SHP77 treated with DMSO at 0.1 percent for 48 hours (cell line): ENCODE results near the gene TUBB.
"Not testable (repeated sequence)": the region's sequence is repeated elsewhere in the genome, so short reads cannot be mapped to it uniquely, and the experiment has no call there.

ENCODE experiments used
- DNase-seq: peaks from one replicate; lab custom pipeline; 2025; lab: John Stamatoyannopoulos, UW

The TUBB gene

DNA sequence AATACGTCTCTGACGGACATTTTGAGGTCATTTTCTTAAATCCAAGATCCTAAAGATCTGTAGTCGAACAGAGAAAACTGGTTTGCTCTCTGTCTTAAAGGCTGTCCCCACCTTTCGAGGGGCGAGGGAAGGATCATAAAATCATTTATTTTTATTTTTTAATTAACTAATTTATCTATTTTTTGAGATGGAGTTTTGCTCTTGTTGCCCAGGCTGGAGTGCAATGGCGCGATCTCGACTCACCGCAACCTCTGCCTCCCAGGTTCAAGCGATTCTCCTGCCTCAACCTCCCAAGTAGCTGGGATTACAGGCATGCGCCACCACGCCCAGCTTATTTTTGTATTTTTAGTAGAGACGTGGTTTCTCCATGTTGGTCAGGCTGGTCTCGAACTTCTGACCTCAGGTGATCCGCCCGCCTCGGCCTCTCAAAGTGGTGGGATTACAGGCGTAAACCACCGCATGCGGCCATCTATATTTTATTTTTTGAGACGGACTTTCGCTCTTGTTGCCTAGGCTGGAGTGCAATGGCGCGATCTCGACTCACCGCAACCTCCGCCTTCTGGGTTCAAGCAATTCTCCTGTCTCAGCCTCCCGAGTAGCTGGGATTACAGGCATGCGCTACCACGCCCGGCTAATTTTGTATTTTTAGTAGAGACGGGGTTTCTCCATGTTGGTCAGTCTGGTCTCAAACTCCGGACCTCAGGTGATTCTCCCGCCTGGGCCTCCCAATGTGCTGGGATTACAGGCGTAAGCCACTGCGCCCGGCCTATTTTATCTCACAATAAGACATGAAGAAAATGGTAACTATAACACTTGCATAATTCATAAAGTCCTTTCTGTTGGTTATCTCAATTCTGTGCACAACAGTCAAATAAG lies 2.1 kb upstream of the TUBB start:
- not testable (repeated sequence) for DNase-seq

DNA sequence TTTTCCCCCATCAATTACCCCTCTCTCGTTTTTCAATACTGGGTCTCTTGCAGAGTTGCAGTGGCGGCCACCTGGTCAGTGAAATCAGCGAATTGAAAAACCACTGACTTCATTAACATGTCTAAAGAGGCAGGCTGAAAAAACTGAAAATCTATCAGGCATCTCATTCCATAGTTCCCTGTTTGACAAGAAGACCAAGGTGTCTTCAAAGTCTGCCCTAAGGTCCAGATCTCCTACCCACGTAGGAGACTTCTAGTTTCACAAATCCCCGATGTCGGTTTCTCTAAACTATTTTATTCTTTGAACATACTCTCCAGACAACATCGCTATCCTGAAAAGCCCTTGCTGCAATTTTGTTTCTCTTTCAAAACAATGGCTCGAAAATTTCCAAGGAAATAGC lies 796 bp upstream of the TUBB start:
- no peak for DNase-seq

DNA sequence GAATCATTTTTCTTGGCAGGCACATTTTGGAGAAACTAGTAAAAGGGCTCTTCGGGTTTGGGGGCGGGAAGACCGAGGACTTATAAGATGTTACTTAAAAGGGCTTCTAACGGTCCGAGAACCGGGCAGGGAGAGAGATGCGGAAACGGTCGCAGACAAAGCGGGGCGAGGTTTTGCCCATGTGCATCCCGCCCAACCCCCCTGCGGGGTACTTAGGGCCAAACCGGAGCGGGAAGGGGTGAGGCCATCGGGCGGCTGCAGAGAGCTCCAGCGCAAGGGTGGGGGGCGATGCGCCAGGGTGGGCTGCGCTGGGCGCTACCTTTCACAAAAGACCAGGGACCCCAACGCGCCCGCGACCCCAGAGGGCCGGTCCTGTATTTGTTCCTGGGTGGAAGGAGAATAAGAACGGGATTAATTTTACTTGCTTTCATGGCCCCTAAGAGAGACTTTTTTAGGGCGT lies 616 bp downstream of the TUBB start:
- peak; percentile 21 for DNase-seq

DNA sequence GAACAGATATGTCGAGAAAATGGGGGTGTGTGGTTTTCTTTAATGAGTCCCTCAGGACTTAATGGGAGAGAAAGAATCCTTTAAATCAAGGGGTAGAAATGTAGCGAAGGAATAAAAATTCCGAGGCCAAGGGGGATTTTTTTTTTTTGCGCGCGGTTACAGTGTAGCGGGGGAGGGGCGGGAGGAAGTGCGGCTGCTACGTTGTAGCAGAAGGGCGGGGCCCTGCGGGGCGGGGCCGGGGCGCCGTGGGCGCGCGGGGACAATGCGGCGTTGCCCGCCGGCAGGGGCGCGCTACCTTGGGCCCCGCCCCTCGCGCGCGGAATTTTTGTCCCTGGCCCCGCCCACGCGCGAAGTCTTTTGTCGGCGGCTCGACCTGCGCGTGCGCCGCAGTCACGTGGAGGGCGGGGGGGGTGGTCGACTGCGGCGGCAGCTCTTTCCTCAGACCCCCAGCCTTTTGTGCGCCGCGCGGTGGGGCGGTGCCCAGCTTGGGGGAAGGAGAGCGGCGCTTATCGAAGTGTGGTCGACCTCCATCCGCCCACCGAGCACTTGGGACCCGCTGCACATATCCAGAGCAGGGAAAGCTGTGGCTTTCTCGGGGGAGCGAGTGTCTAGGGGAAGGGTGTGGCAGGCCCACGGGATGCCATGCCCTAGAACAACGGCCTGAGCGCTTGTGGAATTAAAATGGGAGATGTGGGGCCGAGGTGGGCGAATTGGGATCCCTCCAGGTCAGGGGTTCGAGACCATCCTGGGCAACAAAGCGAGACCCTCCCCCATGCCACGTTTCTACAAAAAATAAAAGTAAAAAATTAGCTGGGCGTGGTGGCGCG lies 1.3 kb downstream of the TUBB start:
- peak; percentile 41 for DNase-seq

- not testable (repeated sequence) for DNase-seq
Observed at GRCh38 chr6:30722025-30722279, 1.8 kb downstream of the TUBB start.

- DNase-seq, result peak; percentile 29
Observed at GRCh38 chr6:30722280-30723112, 2.3 kb downstream of the TUBB start.

DNA sequence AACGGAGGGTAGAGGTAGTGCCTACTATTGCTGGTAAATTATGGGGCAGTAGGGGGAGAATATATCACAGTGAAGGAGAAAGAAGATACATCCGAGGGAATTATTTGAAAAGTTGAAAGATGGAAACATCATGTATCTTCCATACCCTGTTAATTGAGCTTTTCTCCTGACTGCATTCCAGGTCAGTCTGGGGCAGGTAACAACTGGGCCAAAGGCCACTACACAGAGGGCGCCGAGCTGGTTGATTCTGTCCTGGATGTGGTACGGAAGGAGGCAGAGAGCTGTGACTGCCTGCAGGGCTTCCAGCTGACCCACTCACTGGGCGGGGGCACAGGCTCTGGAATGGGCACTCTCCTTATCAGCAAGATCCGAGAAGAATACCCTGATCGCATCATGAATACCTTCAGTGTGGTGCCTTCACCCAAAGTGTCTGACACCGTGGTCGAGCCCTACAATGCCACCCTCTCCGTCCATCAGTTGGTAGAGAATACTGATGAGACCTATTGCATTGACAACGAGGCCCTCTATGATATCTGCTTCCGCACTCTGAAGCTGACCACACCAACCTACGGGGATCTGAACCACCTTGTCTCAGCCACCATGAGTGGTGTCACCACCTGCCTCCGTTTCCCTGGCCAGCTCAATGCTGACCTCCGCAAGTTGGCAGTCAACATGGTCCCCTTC lies 3.1 kb downstream of the TUBB start:
- DNase-seq, result not testable (repeated sequence)

DNA sequence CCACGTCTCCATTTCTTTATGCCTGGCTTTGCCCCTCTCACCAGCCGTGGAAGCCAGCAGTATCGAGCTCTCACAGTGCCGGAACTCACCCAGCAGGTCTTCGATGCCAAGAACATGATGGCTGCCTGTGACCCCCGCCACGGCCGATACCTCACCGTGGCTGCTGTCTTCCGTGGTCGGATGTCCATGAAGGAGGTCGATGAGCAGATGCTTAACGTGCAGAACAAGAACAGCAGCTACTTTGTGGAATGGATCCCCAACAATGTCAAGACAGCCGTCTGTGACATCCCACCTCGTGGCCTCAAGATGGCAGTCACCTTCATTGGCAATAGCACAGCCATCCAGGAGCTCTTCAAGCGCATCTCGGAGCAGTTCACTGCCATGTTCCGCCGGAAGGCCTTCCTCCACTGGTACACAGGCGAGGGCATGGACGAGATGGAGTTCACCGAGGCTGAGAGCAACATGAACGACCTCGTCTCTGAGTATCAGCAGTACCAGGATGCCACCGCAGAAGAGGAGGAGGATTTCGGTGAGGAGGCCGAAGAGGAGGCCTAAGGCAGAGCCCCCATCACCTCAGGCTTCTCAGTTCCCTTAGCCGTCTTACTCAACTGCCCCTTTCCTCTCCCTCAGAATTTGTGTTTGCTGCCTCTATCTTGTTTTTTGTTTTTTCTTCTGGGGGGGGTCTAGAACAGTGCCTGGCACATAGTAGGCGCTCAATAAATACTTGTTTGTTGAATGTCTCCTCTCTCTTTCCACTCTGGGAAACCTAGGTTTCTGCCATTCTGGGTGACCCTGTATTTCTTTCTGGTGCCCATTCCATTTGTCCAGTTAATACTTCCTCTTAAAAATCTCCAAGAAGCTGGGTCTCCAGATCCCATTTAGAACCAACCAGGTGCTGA lies 3.9 kb downstream of the TUBB start:
- DNase-seq, result not testable (repeated sequence)

GRCh38 chr6:30724906-30725667 lies 4.9 kb downstream of the TUBB start:
- no peak for DNase-seq

DNA sequence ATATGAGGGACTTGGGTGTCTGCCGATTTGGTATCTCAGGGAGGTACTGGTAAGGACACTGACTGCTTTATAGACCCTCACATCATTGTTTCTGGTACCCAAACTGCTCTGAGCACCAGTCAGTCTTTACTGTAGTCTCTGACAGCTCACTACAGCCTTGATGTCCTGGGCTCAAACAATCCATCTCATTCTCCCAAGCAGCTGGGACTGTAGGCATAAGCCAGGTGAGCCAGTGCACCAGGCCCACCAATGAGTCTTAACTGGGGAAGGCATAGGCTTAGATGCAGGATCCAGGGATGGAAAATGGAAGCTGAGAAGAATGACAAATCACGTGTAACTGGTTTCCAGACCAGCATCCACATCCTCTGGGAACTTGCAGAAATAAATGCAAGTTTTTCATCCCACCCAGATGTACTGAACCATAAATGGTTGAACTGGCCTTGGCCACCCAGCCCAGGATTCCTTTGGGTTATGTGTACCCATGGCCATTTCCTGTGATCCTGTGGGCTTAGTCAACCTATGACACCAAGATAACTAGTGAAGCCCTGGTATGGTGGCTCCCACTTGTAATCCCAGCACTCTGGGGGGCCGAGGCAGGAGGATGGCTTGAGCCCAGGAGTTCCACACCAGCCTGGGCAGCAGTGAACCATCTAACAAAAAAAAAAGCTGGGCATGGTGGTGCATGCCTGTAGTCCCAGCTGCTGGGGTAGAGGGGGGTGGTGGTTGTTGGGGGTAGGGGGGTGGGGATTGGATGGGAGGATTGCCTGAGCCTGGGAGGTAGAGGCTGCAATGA lies 5.8 kb downstream of the TUBB start:
- no peak for DNase-seq

DNA sequence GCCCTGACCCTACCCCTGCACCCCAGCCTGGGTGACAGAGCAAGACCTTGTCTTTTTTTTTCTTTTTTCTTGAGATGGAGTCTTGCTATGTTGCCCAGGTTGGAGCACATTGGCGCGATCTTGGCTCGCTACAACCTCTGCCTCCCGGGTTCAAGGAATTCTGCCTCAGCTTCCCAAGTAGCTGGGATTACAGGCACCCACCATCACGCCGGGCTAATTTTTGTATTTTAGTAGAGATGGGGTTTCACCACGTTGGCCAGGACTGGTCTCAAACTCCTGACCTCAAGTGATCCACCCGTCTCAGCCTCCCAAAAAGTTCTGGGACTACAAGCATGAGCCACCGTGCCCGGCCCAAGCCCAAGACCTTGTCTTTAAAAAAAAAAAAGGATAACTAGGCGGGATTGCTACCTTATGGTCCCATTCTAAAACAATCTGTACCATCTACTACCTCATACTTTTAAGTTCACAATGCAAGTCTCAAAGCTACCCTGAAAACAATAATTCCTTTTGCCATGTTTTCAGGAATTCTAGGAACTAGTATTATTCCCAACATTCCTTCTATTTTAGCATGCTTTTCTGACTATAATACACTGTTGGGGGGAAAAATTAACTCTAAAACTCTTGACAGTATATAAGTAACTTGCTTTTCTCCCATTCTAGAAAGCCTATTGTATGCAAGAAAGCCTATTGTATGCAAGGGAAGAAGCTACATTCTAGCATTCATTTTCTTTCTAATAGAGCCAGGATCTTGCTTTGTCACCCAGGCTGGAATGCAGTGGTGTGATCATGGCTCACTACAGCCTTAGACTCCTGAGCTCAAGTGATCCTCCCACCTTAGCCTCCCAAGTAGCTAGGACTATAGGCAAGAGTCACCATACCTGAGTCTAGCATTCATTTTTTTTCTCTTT lies 6.6 kb downstream of the TUBB start:
- DNase-seq, result no peak

DNA sequence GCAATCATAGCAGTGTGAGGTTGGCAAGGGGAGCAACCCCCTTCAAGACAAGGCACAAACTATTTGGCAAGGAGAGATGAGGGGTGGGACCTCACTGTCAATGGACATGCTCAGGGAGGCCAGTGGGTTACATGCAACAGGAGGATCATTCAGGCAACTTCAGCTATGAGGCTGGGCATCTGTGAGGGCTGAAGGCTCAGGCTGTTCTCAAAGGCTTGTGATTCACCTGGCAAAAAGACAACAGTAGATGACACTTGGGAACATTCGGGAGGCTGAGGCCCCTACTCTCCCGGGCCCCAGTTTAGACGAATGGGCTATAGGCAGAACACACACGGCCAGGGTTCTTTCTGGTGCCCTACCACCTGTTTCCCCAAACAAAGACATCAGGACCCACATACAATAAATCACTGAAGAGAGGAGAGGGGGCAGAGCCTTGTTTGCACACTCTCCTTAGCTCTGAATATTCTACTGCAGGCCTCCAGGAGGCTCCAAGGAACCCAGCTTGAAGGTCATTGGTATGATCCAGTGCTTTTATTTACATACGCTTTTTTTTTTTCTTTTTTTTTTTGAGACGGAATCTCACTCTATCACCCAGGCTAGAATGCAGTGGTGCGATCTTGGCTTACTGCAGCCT lies 7.9 kb downstream of the TUBB start:
- DNase-seq, result no peak

GRCh38 chr6:30730601-30731435 lies 10.7 kb downstream of the TUBB start:
- DNase-seq, result peak; percentile 72

- no peak for DNase-seq
Observed at GRCh38 chr6:30732237-30732943, 12.2 kb downstream of the TUBB start.

DNA sequence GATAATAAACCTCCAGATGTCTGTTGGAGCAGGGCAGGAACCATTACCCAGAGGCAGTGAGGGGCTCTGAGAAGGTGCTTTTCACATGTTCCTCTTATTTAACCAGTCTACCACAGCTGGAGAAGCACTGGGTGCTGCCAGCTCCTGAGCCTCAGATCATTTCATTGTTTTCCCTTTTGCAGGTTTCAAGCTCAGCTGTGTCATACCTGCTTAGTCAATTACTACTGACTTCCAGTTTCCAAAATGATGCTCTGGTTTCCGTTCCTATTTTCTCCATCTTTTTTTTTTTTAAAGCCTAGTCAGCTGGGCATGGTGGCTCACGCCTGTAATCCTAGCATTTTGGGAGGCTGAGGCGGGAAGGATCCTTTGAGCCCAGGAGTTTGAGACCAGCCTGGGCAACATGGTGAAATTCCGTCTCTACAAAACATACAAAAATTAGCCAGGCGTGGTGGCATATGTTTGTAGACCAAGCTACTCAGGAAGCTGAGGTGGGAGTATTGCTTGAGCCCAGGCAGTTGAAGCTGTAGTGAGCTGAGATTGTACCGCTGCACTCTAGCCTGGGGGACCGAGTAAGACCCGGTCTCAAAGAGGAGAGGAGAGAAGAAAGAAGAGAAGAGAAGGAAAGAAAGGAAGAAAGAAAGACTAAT lies 15.6 kb downstream of the TUBB start:
- no peak for DNase-seq
